ENCODE measurements around the gene GPR157.

GPR157 gene

GRCh38 chr1:9085306-9085940 is 43.5 kb downstream of the GPR157 start:
- no peak for DNase-seq

DNA sequence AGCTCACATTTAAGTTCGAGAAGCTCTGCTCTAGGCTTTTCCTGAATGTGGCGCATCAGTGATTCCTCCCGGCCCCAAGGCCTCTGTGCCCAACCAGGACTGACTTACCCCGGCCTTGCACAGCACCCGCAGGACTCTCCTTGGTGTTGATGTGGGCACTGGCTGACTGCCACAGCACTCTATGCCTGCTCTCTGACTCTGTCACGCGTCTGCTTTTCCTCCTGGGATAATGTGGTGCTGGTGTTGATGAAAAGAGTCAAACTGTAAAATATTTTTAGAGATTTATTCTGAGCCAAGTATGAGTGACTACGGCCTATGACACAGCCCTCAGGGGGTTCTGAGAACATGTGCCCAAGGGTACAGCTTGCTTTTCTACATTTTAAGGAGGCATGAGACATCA is 44.0 kb downstream of the GPR157 start:
- DNase-seq = no peak

GRCh38 chr1:9081473-9081872 is 47.4 kb downstream of the GPR157 start:
- no peak for DNase-seq

GRCh38 chr1:9080705-9081291 is 48.1 kb downstream of the GPR157 start:
- DNase-seq = no peak

- DNase-seq = no peak
These were observed 48.8 kb downstream of the GPR157 start for GRCh38 chr1:9079988-9080704.

DNA sequence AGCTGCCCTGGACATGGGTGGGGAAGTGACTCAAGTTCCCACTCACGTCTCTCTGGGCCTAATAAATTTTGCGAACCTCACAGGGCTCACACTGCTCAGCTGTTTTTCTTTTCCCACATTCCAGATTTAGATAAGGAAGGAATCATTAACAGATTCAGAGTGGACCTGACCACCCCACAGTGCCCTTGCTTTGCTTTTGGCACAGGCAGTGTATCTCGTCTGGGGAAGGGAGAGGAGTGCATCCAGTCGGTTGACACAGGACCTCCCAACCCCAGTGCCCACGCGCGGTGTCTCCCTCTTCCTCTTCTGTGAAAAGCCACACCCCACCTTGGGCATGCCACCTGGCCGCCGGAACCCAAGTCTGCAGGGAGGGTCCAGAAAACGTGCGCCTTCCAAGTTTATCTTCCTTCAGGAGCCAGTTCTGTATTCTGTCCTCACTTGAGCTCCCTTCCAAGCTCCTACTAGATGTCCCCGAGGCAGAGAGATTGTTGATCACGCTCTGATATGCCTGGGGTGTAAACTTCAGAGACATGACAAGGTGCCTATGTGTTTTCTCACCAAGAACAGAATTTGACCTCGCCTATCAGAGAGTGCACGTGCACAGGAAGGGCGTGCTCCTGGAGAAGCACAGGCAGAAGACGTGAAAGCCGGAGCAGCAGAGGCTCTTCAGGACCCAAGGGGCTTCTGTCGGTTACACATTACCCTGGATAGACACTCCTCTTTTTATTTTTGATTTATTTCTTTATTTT is 50.0 kb downstream of the GPR157 start:
- no peak for DNase-seq

GRCh38 chr1:9078015-9078751 is 50.7 kb downstream of the GPR157 start:
- DNase-seq = no peak

DNA sequence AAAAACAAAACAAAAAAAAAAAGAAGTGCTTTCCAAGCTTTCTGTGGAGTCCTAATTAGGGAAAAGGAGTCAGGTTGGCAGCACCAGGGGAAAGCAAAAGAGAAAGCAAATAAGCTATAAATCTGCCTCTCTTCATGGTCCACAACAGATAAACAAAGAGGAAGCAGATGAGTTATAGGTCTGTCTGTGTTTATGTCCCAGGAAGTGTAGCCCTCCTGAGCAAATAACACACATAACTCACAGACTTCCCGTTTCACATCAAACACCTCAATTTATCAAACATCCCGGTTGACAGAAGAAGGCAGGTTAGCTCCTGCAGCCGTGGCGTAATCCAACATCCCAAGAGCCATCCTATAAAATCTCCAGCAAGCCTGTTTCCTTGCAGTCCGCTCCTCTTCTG is 53.9 kb downstream of the GPR157 start:
- peak; percentile 8 for DNase-seq

- no peak for DNase-seq
These were observed 55.8 kb downstream of the GPR157 start for GRCh38 chr1:9073143-9073542.

DNA sequence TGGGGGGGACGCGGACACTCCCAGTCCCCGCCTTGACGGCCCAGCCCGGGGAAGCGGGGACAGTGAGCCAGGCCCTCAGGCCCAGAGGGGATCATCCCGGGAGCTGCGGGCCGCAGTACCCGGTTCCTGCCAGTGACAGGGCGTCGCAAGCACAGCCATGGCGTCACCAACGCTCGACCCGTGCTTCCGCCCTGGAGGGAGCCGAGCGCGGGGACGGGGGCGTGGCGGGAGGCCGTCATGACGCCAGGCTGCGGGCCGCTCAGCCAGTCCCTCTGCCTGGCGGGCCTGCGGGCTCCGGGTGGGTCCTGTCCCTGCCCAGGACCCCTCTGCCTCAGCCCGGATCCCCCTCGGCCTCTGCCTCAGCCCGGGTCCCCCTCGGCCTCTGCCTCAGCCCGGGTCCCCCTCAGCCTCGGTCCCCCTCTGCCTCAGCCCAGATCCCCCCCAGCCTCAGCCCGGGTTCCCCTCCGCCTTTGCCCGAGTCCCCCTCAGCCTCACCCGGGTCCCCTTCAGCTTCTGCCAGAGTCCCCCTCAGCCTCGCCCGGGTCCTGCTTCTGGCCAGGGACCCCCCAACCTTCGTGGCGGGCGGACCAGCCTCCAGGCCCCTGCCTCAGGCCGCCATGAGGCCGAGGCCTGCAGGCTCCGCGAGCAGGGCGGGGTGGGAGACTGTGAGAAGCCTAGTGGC is 57.2 kb downstream of the GPR157 start:
- DNase-seq = no peak

- no peak for DNase-seq
These were observed 58.4 kb downstream of the GPR157 start for GRCh38 chr1:9070486-9070885.

DNA sequence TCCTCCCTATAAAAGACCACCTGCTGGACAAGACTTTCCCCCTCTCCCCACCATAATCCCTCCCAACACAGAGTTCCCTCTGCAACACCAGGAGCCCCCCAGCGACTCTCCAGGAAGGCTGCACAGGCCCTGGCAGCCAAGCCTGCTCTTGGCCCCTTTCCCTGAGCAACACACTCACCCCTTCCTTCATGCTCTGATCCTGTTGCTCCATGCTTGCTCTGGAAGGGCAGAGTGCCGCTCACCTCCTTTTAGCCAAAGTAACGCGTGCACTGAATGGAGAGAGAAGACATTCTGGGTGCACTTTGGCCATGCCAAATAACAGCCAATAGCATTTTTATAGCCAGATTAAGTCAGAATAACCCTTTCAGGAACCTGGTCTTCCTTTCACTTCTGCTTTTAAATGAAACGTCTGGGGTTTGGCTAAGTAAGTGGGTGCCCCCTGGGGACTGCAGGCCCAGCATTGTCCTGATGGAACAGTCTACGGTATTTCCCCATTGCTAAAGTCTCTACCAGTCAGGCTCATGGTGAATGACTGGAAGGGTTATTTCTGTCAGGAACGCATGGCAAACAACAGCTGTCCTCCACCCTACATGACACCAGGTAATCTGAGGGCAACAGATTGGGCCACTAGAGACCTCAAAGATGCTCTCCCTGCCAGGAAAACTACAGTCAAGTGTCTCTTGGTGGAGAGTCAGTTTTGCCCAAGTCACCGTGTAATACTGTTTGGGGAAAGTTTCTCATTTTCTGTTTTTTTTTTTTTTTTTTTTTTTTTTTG is 59.4 kb downstream of the GPR157 start, which contains the start of gene SLC2A5:
SLC2A5 (minus strand) TSS at position 310 of the 775 bp plus-strand sequence; CDS start at position 211, 99 bp downstream.
- no peak for DNase-seq

DNA sequence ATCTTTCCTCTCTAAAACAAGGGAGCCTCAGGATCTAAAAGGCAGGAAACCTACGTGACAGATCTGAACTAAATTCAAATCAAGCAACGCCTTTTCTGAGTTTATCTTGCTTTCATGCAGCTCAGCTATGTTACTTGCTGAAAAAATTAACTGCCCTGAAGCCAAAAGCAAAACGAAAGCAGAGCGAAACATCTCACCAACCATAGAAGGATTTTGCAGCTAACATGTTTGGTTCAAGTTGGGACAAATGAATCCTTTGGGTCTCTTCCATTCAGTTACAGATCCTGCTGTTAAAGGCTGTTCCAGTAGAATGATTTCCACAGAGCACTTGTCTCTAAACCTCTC is 59.9 kb downstream of the GPR157 start:
- DNase-seq = no peak

GRCh38 chr1:9066945-9067807 is 61.7 kb downstream of the GPR157 start:
- DNase-seq = no peak

GRCh38 chr1:9065213-9065751 is 63.6 kb downstream of the GPR157 start:
- no peak for DNase-seq

- DNase-seq = no peak
These were observed 66.1 kb downstream of the GPR157 start for GRCh38 chr1:9062846-9063245.

GRCh38 chr1:9062021-9062471 is 66.9 kb downstream of the GPR157 start:
- DNase-seq = no peak

DNA sequence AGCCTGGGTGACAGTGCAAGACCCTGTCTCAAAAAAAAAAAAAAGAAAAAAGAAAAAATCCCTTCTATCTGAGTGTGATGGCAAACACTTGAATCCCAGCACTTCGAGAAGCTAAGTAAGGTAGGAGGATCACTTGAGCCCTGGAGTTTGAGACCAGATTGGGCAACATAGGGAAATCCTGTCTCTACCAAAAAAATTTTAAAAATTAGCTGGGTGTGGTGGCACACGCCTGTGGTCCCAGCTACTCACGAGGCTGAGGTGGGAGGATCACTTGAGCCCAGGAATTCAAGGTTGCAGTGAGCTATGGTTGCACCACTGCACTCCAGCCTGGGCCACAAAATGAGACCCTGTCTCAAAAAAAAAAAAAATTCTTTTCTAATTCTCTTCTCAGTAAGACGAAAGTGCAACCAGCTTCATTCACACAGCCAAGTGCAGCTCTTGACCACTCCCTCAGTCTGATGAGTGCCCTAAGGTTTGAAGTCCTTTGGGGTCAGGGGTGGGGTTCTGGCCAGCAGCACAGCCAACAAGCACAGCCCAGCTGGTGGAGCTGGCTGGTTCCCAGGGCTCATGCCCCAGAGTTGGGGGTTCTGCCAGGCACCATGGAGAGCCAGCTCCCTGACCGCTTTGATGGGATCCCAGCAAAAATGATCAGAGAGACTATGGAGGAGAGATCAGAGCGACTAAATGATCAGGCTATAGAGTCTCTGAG is 67.5 kb downstream of the GPR157 start:
- no peak for DNase-seq

Data from NCI-H2081 treated with DMSO at 0.1 percent for 48 hours (cell line).